Activated CD4-positive, alpha-beta T cell treated with anti-CD3 and anti-CD28 coated beads, Interleukin-2, amount 50 U/mL, for 24 hours (primary cell): ENCODE data around the gene OR56A4.

Experiments used
- DNase-seq, 2 donors: peaks; one replicate each; pipeline ENCODE4 v3.0.0-alpha.2; 2020; ENCODE audit warnings: low read depth in 1 of 2, low spot score in 1 of 2

Gene OR56A4

GRCh38 chr11:6006846-6007245, at the start of gene OR56A4:
Gene OR56A4, minus strand, starts transcription at chr11:6006946. Its CDS starts 3,954 bp downstream, at chr11:6002992.
- DNase-seq = no peak

GRCh38 chr11:6055569-6055968, 48.8 kb upstream of the OR56A4 start:
- DNase-seq = no peak

- DNase-seq = no peak
Measured at GRCh38 chr11:6052374-6052773, 45.6 kb upstream of the OR56A4 start.

GRCh38 chr11:6040874-6041273, 34.1 kb upstream of the OR56A4 start:
- no peak for DNase-seq

- no peak for DNase-seq
Measured at GRCh38 chr11:6030708-6031405, 24.1 kb upstream of the OR56A4 start, which contains the start of gene OR56A1. Gene OR56A1, minus strand, starts transcription at chr11:6030758. Its CDS starts 3,066 bp downstream, at chr11:6027692.

- no peak for DNase-seq
Measured at GRCh38 chr11:6027501-6027900, 20.8 kb upstream of the OR56A4 start.

GRCh38 chr11:6025056-6025455, 18.3 kb upstream of the OR56A4 start:
- DNase-seq = no peak

GRCh38 chr11:6022956-6023355, 16.2 kb upstream of the OR56A4 start:
- no peak for DNase-seq

- DNase-seq = no peak
Measured at GRCh38 chr11:6013042-6013441, 6.3 kb upstream of the OR56A4 start.

GRCh38 chr11:6012035-6012668, 5.4 kb upstream of the OR56A4 start:
- no peak for DNase-seq

- no peak for DNase-seq
Measured at GRCh38 chr11:6006395-6006794, 351 bp downstream of the OR56A4 start.

GRCh38 chr11:6002202-6002699, 4.5 kb downstream of the OR56A4 start:
- DNase-seq = no peak

- no peak for DNase-seq
Measured at GRCh38 chr11:5994791-5995190, 12.0 kb downstream of the OR56A4 start.

- no peak for DNase-seq
Measured at GRCh38 chr11:5992604-5993251, 14.0 kb downstream of the OR56A4 start.

- no peak for DNase-seq
Measured at GRCh38 chr11:5992150-5992549, 14.6 kb downstream of the OR56A4 start.

- no peak for DNase-seq
Measured at GRCh38 chr11:5989203-5989602, 17.5 kb downstream of the OR56A4 start.

GRCh38 chr11:5986885-5987284, 19.9 kb downstream of the OR56A4 start, which contains the start of gene OR52L1:
Gene OR52L1, minus strand, starts transcription at chr11:5986985. Its CDS starts 55 bp downstream, at chr11:5986930.
- no peak for DNase-seq

- no peak for DNase-seq
Measured at GRCh38 chr11:5983443-5983842, 23.3 kb downstream of the OR56A4 start.

GRCh38 chr11:5973530-5973929, 33.2 kb downstream of the OR56A4 start:
- no peak for DNase-seq

GRCh38 chr11:5968394-5968793, 38.4 kb downstream of the OR56A4 start, which contains the start of gene OR56A5:
Gene OR56A5, minus strand, starts transcription at chr11:5968494. Its CDS starts 0 bp downstream, at chr11:5968494.
- no peak for DNase-seq

- no peak for DNase-seq
Measured at GRCh38 chr11:5967708-5968107, 39.0 kb downstream of the OR56A4 start.

- DNase-seq = no peak
Measured at GRCh38 chr11:5966958-5967357, 39.8 kb downstream of the OR56A4 start.
